Measurements from ENCODE around the gene RREB1. TPM values are rescaled to one million over a fixed set of nuclear protein-coding genes. Genes with fewer than 3 reads are reported as not detected.

Gene RREB1
- polyA plus RNA-seq, 4 donors: 6.5 to 38.3 (median 11.5) TPM

DNA sequence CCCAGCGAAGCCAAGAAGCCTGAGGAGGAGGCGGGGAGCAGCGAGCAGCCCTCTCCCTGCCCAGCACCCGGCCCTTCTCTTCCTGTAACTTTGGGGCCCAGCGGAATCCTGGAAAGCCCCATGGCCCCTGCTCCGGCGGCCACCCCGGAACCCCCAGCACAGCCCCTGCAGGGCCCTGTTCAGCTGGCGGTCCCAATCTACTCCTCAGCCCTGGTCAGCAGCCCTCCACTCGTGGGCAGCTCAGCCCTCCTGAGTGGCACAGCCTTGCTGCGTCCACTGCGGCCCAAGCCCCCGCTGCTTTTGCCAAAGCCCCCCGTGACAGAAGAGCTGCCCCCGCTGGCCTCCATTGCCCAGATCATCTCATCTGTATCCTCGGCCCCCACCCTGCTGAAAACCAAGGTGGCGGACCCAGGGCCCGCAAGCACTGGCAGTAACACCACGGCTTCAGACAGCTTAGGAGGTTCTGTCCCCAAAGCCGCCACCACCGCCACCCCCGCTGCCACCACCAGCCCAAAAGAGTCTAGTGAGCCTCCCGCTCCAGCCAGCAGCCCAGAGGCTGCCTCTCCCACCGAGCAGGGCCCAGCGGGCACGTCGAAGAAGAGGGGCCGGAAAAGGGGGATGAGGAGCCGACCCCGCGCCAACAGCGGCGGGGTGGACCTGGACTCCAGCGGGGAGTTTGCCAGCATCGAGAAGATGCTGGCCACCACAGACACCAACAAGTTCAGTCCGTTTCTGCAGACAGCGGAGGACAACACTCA, 123.4 kb downstream of the RREB1 start:
- no peak for DNase-seq
- no peak for FAIRE-seq
- Histone ChIP-seq H3K9me3 (ENCODE audit: control insufficient read depth in 2 of 2, insufficient read depth in 1 of 2, low read depth in 1 of 2, low read length in 1 of 2) (no peaks in the 10 kb centered on the region), H3K36me3 (ENCODE audit: control insufficient read depth in 3 of 3, insufficient read depth in 2 of 3, low read depth in 1 of 3, low read length in 3 of 3) (peaks cover 29 to 83% (median 46%) of the 10 kb centered on the region in 3 donors), H3K27ac (ENCODE audit: low read depth in 1 of 3, low read length in 2 of 3) (no peak overlapping the region), H3K4me3 (ENCODE audit: low read depth in 1 of 3, low read length in 3 of 3) (no peak overlapping the region), H3K27me3 (ENCODE audit: control insufficient read depth in 3 of 3, insufficient read depth in 3 of 3, low read length in 3 of 3) (no peaks in the 10 kb centered on the region), H3K4me1 (ENCODE audit: control insufficient read depth in 3 of 3, insufficient read depth in 2 of 3, low read depth in 1 of 3, low read length in 2 of 3) (peaks cover 0 to 14% (median 0%) of the 10 kb centered on the region in 3 donors)
- WGBS, 3 donors: 97 to 98% (median 97%) methylated on average over 35 to 37 of the region's 37 CpGs

DNA sequence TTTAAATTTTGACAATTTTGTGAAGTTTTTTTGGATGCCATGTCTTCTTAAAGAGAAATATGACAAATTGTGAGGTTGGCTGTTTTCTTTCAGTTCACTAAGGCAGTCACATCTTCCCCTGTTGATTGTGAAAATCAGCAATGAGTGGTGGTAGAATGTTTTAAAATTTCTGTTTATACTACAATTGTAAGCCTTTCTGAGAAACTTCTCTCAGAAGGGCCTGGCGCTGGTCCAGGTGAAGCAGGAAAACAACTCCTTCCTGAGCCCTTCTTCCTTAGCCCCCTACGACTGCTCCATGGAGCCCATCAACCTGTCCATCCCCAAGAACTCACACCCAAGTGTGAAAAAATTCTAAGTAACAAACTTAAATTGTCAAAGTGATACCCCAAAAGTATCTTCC, 124.6 kb downstream of the RREB1 start:
- no peak overlapping the region for H3K4me3 ChIP-seq (ENCODE audit: low read depth in 1 of 3, low read length in 3 of 3)
- DNase-seq (no peak), FAIRE-seq (no peak)
- 72 to 92% (median 82%) methylated on average over 2 of the region's 2 CpGs for WGBS, 3 donors
- peaks cover 27 to 80% (median 42%) of the 10 kb centered on the region in 3 donors for H3K36me3 ChIP-seq (ENCODE audit: control insufficient read depth in 3 of 3, insufficient read depth in 2 of 3, low read depth in 1 of 3, low read length in 3 of 3)
- H3K4me1 ChIP-seq (ENCODE audit: control insufficient read depth in 3 of 3, insufficient read depth in 2 of 3, low read depth in 1 of 3, low read length in 2 of 3): peaks cover 0 to 20% (median 0%) of the 10 kb centered on the region in 3 donors
- H3K9me3 ChIP-seq (ENCODE audit: control insufficient read depth in 2 of 2, insufficient read depth in 1 of 2, low read depth in 1 of 2, low read length in 1 of 2): no peaks in the 10 kb centered on the region
- no peak overlapping the region for H3K27ac ChIP-seq (ENCODE audit: low read depth in 1 of 3, low read length in 2 of 3)
- H3K27me3 ChIP-seq (ENCODE audit: control insufficient read depth in 3 of 3, insufficient read depth in 3 of 3, low read length in 3 of 3): no peaks in the 10 kb centered on the region

DNA sequence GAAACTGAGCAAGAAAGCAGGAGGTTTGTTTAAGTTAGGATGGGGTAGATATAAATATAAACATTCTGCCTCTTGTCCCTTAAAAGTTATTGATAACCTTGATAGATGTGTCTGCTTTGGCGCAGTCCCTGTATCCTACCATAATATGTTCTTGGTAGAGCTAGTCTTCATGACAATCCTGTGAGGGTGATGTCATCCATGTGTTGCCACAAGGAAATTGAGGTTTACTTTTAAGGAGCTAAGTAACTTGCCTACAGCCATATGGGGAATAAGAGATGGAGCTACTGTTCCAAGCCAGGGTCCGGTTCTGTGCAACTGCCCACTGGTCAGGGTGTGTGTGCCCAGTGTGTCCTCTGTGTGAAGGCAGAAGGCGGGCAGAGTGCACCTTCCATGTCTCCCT, 126.8 kb downstream of the RREB1 start:
- FAIRE-seq (no peak), DNase-seq (no peak)
- peaks cover 20 to 68% (median 32%) of the 10 kb centered on the region in 3 donors for H3K36me3 ChIP-seq (ENCODE audit: control insufficient read depth in 3 of 3, insufficient read depth in 2 of 3, low read depth in 1 of 3, low read length in 3 of 3)
- peak overlapping the region in 1 of 3 donors; percentile 37 for H3K27ac ChIP-seq (ENCODE audit: low read depth in 1 of 3, low read length in 2 of 3)
- H3K4me1 ChIP-seq (ENCODE audit: control insufficient read depth in 3 of 3, insufficient read depth in 2 of 3, low read depth in 1 of 3, low read length in 2 of 3): peaks cover 0 to 42% (median 0%) of the 10 kb centered on the region in 3 donors
- no peaks in the 10 kb centered on the region for H3K9me3 ChIP-seq (ENCODE audit: control insufficient read depth in 2 of 2, insufficient read depth in 1 of 2, low read depth in 1 of 2, low read length in 1 of 2)
- no peak overlapping the region for H3K4me3 ChIP-seq (ENCODE audit: low read depth in 1 of 3, low read length in 3 of 3)
- 93 to 98% (median 95%) methylated on average over 3 of the region's 3 CpGs for WGBS, 3 donors
- no peaks in the 10 kb centered on the region for H3K27me3 ChIP-seq (ENCODE audit: control insufficient read depth in 3 of 3, insufficient read depth in 3 of 3, low read length in 3 of 3)

DNA sequence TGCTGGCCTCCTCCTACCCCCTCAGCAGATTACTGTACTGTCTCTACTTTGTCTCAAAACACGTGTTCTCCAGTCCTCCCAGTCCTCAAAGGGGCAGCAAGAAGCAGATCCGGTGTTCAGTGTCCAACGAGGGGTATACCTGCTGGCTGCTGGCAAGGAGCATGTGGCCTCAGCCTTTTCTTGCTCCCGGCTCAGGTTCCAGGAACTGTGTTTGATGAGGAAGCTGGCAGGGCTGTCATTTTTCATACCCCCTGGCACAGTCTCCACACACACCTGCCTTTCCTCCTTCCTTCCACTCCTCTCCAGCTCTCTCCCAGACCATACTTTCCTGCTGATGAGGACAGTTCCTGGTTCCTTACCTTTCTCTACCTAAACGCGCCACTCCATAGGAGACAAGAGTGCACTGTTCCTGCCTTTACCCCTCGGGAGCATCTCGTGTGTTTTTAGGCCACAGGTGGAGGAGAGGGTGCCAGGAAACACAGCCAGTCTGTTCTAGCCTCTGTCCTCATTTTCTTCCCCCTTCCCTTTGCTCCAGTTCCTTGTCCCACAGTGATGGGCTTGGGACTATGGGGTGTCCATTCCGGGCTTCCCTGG, 128.0 kb downstream of the RREB1 start:
- FAIRE-seq: no peak
- H3K4me1 ChIP-seq (ENCODE audit: control insufficient read depth in 3 of 3, insufficient read depth in 2 of 3, low read depth in 1 of 3, low read length in 2 of 3): peaks cover 0 to 52% (median 0%) of the 10 kb centered on the region in 3 donors
- H3K4me3 ChIP-seq (ENCODE audit: low read depth in 1 of 3, low read length in 3 of 3): no peak overlapping the region
- H3K27ac ChIP-seq (ENCODE audit: low read depth in 1 of 3, low read length in 2 of 3): peak overlapping the region in 2 of 3 donors; percentile 17 to 84
- peaks cover 14 to 64% (median 29%) of the 10 kb centered on the region in 3 donors for H3K36me3 ChIP-seq (ENCODE audit: control insufficient read depth in 3 of 3, insufficient read depth in 2 of 3, low read depth in 1 of 3, low read length in 3 of 3)
- DNase-seq: peak in 1 of 2 donors; percentile 38
- H3K27me3 ChIP-seq (ENCODE audit: control insufficient read depth in 3 of 3, insufficient read depth in 3 of 3, low read length in 3 of 3): no peaks in the 10 kb centered on the region
- 19 to 56% (median 42%) methylated on average over 9 of the region's 9 CpGs for WGBS, 3 donors
- no peaks in the 10 kb centered on the region for H3K9me3 ChIP-seq (ENCODE audit: control insufficient read depth in 2 of 2, insufficient read depth in 1 of 2, low read depth in 1 of 2, low read length in 1 of 2)

DNA sequence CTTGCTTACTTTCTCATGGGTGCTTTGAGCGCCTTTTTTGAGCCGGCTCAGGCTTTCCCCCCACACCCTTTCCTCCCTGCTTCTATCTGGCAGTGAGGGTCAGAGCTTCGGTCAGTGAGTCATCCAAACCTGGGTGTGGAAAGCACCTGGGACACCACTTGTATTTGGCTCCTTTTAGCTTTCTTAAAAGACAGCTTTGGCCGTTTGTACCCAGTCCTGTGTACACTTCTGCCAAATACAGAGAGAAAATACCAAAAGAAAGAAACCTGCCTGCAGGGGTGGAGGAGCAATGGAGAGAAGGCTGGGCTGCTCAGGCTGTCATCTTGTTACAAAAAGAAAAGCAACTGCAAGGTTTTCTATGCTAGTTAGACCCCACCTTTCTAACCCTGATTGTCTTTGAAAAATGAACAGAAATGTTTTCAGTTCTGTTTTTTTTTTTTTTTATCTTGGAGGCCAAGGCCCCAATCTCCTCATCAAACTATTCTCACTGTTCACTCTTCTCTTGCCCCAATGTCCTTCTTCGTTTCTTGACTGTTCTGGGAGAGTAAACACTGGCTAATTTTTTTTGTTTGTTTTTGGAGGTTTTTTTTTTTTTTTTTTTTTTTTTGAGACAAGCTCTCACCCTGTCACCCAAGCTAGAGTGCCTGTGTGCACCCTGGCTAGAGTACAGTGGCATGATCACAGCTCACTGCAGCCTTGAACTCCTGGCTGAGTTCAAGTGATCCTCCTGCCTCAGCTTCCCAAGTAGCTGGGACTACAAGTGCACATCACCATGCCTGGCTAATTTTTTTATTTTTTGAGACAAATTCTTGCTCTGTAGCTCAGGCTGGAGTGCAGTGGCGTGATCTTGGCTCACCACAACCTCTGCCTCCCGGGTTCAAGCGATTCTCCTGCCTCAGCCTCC, 128.8 kb downstream of the RREB1 start:
- H3K27me3 ChIP-seq (ENCODE audit: control insufficient read depth in 3 of 3, insufficient read depth in 3 of 3, low read length in 3 of 3): no peaks in the 10 kb centered on the region
- H3K27ac ChIP-seq (ENCODE audit: low read depth in 1 of 3, low read length in 2 of 3): peak overlapping the region in 2 of 3 donors; percentile 17 to 84
- peaks cover 7 to 64% (median 25%) of the 10 kb centered on the region in 3 donors for H3K36me3 ChIP-seq (ENCODE audit: control insufficient read depth in 3 of 3, insufficient read depth in 2 of 3, low read depth in 1 of 3, low read length in 3 of 3)
- DNase-seq (peak in 1 of 2 donors; percentile 57), FAIRE-seq (no peak)
- WGBS, 3 donors: 50 to 62% (median 52%) methylated on average over 8 of the region's 8 CpGs
- H3K4me1 ChIP-seq (ENCODE audit: control insufficient read depth in 3 of 3, insufficient read depth in 2 of 3, low read depth in 1 of 3, low read length in 2 of 3): peaks cover 0 to 60% (median 0%) of the 10 kb centered on the region in 3 donors
- no peak overlapping the region for H3K4me3 ChIP-seq (ENCODE audit: low read depth in 1 of 3, low read length in 3 of 3)
- no peaks in the 10 kb centered on the region for H3K9me3 ChIP-seq (ENCODE audit: control insufficient read depth in 2 of 2, insufficient read depth in 1 of 2, low read depth in 1 of 2, low read length in 1 of 2)

DNA sequence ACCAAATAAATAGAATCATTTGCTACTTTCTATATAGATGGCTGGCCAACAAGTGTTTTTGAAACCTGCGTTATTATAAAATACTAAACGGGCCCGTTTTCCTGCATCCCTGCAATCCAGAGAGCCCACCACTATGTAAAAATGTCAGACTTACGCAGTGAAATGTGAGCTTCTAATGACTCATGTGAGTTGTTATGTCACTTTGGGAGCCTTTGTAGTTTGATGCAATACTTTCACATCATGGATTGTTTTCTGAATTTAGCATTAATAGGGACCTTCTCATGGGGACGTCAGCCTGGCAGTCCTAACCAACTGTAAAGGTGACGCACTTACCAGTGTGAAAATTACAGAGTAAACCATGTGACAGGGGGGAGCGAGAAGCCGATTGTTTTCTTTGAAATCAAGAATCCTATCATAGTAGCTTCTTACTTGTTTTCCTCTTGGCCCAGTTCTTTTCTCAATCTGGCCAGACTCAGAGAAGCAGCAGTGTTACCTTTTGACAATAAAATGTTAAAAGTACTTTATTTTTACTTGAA, 130.0 kb downstream of the RREB1 start:
- no peak for FAIRE-seq
- 92 to 93% (median 93%) methylated on average over 8 of the region's 8 CpGs for WGBS, 3 donors
- H3K4me1 ChIP-seq (ENCODE audit: control insufficient read depth in 3 of 3, insufficient read depth in 2 of 3, low read depth in 1 of 3, low read length in 2 of 3): peaks cover 3 to 71% (median 4%) of the 10 kb centered on the region in 3 donors
- peak overlapping the region in 1 of 3 donors; percentile 86 for H3K27ac ChIP-seq (ENCODE audit: low read depth in 1 of 3, low read length in 2 of 3)
- H3K9me3 ChIP-seq (ENCODE audit: control insufficient read depth in 2 of 2, insufficient read depth in 1 of 2, low read depth in 1 of 2, low read length in 1 of 2): no peaks in the 10 kb centered on the region
- H3K4me3 ChIP-seq (ENCODE audit: low read depth in 1 of 3, low read length in 3 of 3): no peak overlapping the region
- no peaks in the 10 kb centered on the region for H3K27me3 ChIP-seq (ENCODE audit: control insufficient read depth in 3 of 3, insufficient read depth in 3 of 3, low read length in 3 of 3)
- peaks cover 4 to 59% (median 17%) of the 10 kb centered on the region in 3 donors for H3K36me3 ChIP-seq (ENCODE audit: control insufficient read depth in 3 of 3, insufficient read depth in 2 of 3, low read depth in 1 of 3, low read length in 3 of 3)
- DNase-seq: no peak

DNA sequence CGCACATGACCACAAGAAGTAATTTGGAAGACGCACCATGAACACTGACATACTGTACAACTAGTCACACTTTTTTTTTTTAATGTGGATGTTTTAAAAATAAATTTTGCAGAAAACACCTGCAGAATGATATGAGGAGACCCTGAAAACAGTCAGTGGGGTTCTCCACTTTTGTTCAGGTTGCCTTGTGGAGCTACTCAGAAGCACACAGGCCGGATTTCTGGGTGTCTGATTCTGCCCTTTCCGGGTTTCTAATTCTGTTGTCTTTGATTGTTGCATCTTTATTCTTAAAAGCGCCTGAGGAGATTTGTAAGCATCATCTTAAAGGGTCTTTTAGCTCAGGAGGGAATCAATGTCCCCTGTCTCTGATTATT, 130.8 kb downstream of the RREB1 start:
- Histone ChIP-seq H3K36me3 (ENCODE audit: control insufficient read depth in 3 of 3, insufficient read depth in 2 of 3, low read depth in 1 of 3, low read length in 3 of 3) (peaks cover 4 to 59% (median 17%) of the 10 kb centered on the region in 3 donors), H3K4me3 (ENCODE audit: low read depth in 1 of 3, low read length in 3 of 3) (no peak overlapping the region), H3K4me1 (ENCODE audit: control insufficient read depth in 3 of 3, insufficient read depth in 2 of 3, low read depth in 1 of 3, low read length in 2 of 3) (peaks cover 4 to 79% (median 5%) of the 10 kb centered on the region in 3 donors), H3K9me3 (ENCODE audit: control insufficient read depth in 2 of 2, insufficient read depth in 1 of 2, low read depth in 1 of 2, low read length in 1 of 2) (no peaks in the 10 kb centered on the region), H3K27me3 (ENCODE audit: control insufficient read depth in 3 of 3, insufficient read depth in 3 of 3, low read length in 3 of 3) (no peaks in the 10 kb centered on the region), H3K27ac (ENCODE audit: low read depth in 1 of 3, low read length in 2 of 3) (peak overlapping the region in 1 of 3 donors; percentile 86)
- WGBS, 3 donors: 84 to 87% (median 84%) methylated on average over 5 of the region's 5 CpGs
- no peak for DNase-seq
- no peak for FAIRE-seq

Measured in small intestine (tissue), 7 donors.